SK-N-SH (cell line): Measurements from ENCODE around the gene CREB5. TPM values are rescaled to one million over a fixed set of nuclear protein-coding genes. Genes with fewer than 3 reads are reported as not detected.

Source experiments
- CTCF ChIA-PET: fragments of 300-600, 350-600 bp; formaldehyde crosslinking; extraction: SDS; loops from one replicate; lab custom pipeline; 2021; lab: Yijun Ruan, JAX
- POLR2A ChIA-PET: fragments of 350-600 bp; sonication (Branson Sonifier 250); formaldehyde crosslinking; extraction: SDS; loops from one replicate; lab custom pipeline; 2020; ENCODE audit warnings: antibody characterized with exemption, inconsistent platforms; lab: Yijun Ruan, JAX
- DNase-seq: peaks from one replicate; pipeline ENCODE4 v3.0.0; 2012
- H2AFZ ChIP-seq: fragments of 200-600 bp; sonication (generic); 2 replicates; pipeline ENCODE4 v1.8.1; 2016; ENCODE audit warnings: antibody characterized with exemption, mild to moderate bottlenecking, low read depth
- H3F3A ChIP-seq: fragments of 200-600 bp; sonication (generic); replicated peaks from 2 replicates; pipeline ENCODE3; 2016; ENCODE audit warnings: antibody characterized with exemption, mild to moderate bottlenecking; ENCODE audit not compliant: insufficient read depth
- H3K27ac ChIP-seq, 2 experiments: fragments of 200-500 bp in 1 of 2; fragments of 200-600 bp in 1 of 2; sonication (Bioruptor generic) in 1 of 2; sonication (generic), shearing (Covaris generic) in 1 of 2; 2 replicates each; pipeline versions ENCODE4 v1.5.1 to v1.6.1; 2014 to 2016; ENCODE audit warnings: low read depth in 2 of 2, inconsistent platforms in 1 of 2, low read length in 1 of 2, mild to moderate bottlenecking in 1 of 2, mixed read lengths in 1 of 2
- H3K27me3 ChIP-seq: fragments of 200-600 bp; sonication (generic), shearing (Covaris generic); 2 replicates; pipeline ENCODE4 v1.6.1; 2016; ENCODE audit warnings: mixed run types; ENCODE audit not compliant: insufficient read depth
- H3K36me3 ChIP-seq, 2 experiments: fragments of 200-500 bp in 1 of 2; fragments of 200-600 bp in 1 of 2; sonication (Bioruptor generic) in 1 of 2; sonication (generic) in 1 of 2; replicated peaks in 1 of 2; 2 replicates each; pipeline versions ENCODE3 to v1.5.1; 2014 to 2016; ENCODE audit warnings: low read length in 1 of 2, mild to moderate bottlenecking in 1 of 2; ENCODE audit not compliant: insufficient read depth in 2 of 2, control insufficient read depth in 1 of 2
- H3K4me1 ChIP-seq, 2 experiments: fragments of 200-500 bp in 1 of 2; fragments of 200-600 bp in 1 of 2; sonication (Bioruptor generic) in 1 of 2; sonication (generic), shearing (Covaris generic) in 1 of 2; 2 replicates each; pipeline versions ENCODE4 v1.5.1 to v1.6.1; 2014 to 2016; ENCODE audit warnings: low read depth in 1 of 2, low read length in 1 of 2, mixed run types in 1 of 2; ENCODE audit not compliant: insufficient read depth in 2 of 2, control insufficient read depth in 1 of 2
- H3K4me2 ChIP-seq: fragments of 200-600 bp; sonication (generic), shearing (Covaris generic); 2 replicates; pipeline ENCODE4 v1.6.1; 2017; ENCODE audit warnings: mixed run types
- H3K4me3 ChIP-seq, 2 experiments: fragments of 200-500 bp in 1 of 2; fragments of 200-600 bp in 1 of 2; sonication (Bioruptor generic) in 1 of 2; sonication (generic), shearing (Covaris generic) in 1 of 2; 2 replicates each; pipeline versions ENCODE4 v1.5.1 to v1.8.1; 2014 to 2016; ENCODE audit warnings: low read depth in 2 of 2, inconsistent platforms in 1 of 2, low read length in 1 of 2, mild to moderate bottlenecking in 1 of 2, mixed read lengths in 1 of 2, moderate library complexity in 1 of 2
- H3K79me2 ChIP-seq: fragments of 200-600 bp; sonication (generic); 2 replicates; pipeline ENCODE4 v1.8.1; 2017; ENCODE audit warnings: mild to moderate bottlenecking; ENCODE audit not compliant: insufficient read depth
- H3K9ac ChIP-seq: fragments of 200-600 bp; sonication (generic); 2 replicates; pipeline ENCODE4 v1.6.1; 2017; ENCODE audit warnings: mixed run types
- H3K9me2 ChIP-seq: fragments of 200-600 bp; sonication (generic); 2 replicates; pipeline ENCODE4 v1.6.1; 2017; ENCODE audit warnings: mixed run types
- H3K9me3 ChIP-seq: fragments of 200-600 bp; sonication (generic); 2 replicates; pipeline ENCODE4 v1.6.1; 2017; ENCODE audit warnings: mixed run types, mild to moderate bottlenecking, moderate library complexity
- H4K20me1 ChIP-seq: fragments of 200-600 bp; sonication (generic); 2 replicates; pipeline ENCODE4 v1.6.1; 2017; ENCODE audit warnings: mild to moderate bottlenecking, mixed run types; ENCODE audit not compliant: insufficient read depth
- CHD2 ChIP-seq: fragments of 150-350 bp; IDR thresholded peaks from 2 replicates; pipeline ENCODE4 v1.6.1; 2018; ENCODE audit warnings: low read length; ENCODE audit not compliant: partially characterized antibody
- ELF1 ChIP-seq: IDR thresholded peaks from 2 replicates; pipeline ENCODE4 v1.4.0; 2012
- EP300 ChIP-seq, 2 experiments: IDR thresholded peaks; 2 replicates each; pipeline versions ENCODE4 v1.4.0 to v1.6.1; 2012; ENCODE audit warnings: borderline replicate concordance in 1 of 2, low read depth in 1 of 2, low read length in 1 of 2
- EZH2phosphoT487 ChIP-seq: fragments of 200-600 bp; sonication (generic); IDR thresholded peaks from 2 replicates; pipeline ENCODE4 v1.6.1; 2017; ENCODE audit warnings: low read depth, mixed run types, mild to moderate bottlenecking, antibody characterized with exemption, moderate library complexity, borderline replicate concordance
- FOSL2 ChIP-seq: IDR thresholded peaks from 2 replicates; pipeline ENCODE4 v1.4.0; 2012; ENCODE audit warnings: low read depth, mild to moderate bottlenecking, moderate library complexity, borderline replicate concordance
- FOXJ3 ChIP-seq: sonication (generic); formaldehyde crosslinking; IDR thresholded peaks from 2 replicates; pipeline ENCODE4 v1.5.1; 2020; ENCODE audit warnings: mild to moderate bottlenecking, missing genetic modification reagents
- FOXM1 ChIP-seq: IDR thresholded peaks from 2 replicates; pipeline ENCODE4 v1.4.0; 2012; ENCODE audit warnings: low read depth, mild to moderate bottlenecking
- GABPA ChIP-seq: IDR thresholded peaks from 2 replicates; pipeline ENCODE4 v1.4.0; 2012; ENCODE audit warnings: low read depth, mild to moderate bottlenecking
- GATA2 ChIP-seq: sonication (generic); formaldehyde crosslinking; IDR thresholded peaks from 2 replicates; pipeline ENCODE4 v1.5.0; 2020; ENCODE audit warnings: mild to moderate bottlenecking, missing genetic modification reagents
- RCOR1 ChIP-seq: fragments of 150-350 bp; IDR thresholded peaks from 2 replicates; pipeline ENCODE4 v1.6.1; 2017; ENCODE audit warnings: antibody characterized with exemption, low read length
- SIN3A ChIP-seq: IDR thresholded peaks from 2 replicates; pipeline ENCODE4 v1.6.1; 2012; ENCODE audit warnings: low read depth, mild to moderate bottlenecking, low read length, moderate library complexity, borderline replicate concordance
- TAF1 ChIP-seq: IDR thresholded peaks from 2 replicates; pipeline ENCODE4 v1.6.1; 2012; ENCODE audit warnings: low read depth, mild to moderate bottlenecking, low read length, moderate library complexity, borderline replicate concordance
- TCF12 ChIP-seq: IDR thresholded peaks from 2 replicates; pipeline ENCODE4 v1.4.0; 2012
- TEAD4 ChIP-seq: IDR thresholded peaks from 2 replicates; pipeline ENCODE4 v1.4.0; 2012; ENCODE audit warnings: mild to moderate bottlenecking, borderline replicate concordance; ENCODE audit not compliant: insufficient read depth
- YY1 ChIP-seq: IDR thresholded peaks from 2 replicates; pipeline ENCODE4 v1.4.0; 2012; ENCODE audit warnings: low read depth, mild to moderate bottlenecking
- WGBS: methylation state at CpG from one replicate; pipeline ENCODE4 v1.1.6; 2017; ENCODE audit warnings: low lambda C conversion rate; 5-methylcytosine and 5-hydroxymethylcytosine counted together
- polyA plus RNA-seq, 3 experiments: library from polyadenylated mRNA; depleted of rRNA; stranded (reverse); fragments of >200 nt; gene quantifications; 2 replicates each; pipeline ENCODE4 v1.2.3, GENCODE V29; 2012
- TF ChIP-seq, protein P1 (sequence below): fragments of 150-350 bp; IDR thresholded peaks from 2 replicates; pipeline ENCODE4 v1.6.1; 2016; ENCODE audit warnings: mild to moderate bottlenecking, low read depth, low read length
- TF ChIP-seq, protein P2 (sequence below): fragments of 150-350 bp; IDR thresholded peaks from 2 replicates; pipeline ENCODE4 v1.6.1; 2017; ENCODE audit warnings: antibody characterized with exemption, low read length, low read depth, borderline replicate concordance
- TF ChIP-seq, protein P3 (sequence below): IDR thresholded peaks from 2 replicates; pipeline ENCODE4 v1.4.0; 2012; ENCODE audit warnings: low read depth

CREB5 gene
- polyA plus RNA-seq, 1 of the 3 experiments (the other 2 are of a cell fraction) = 19.3 TPM

DNA sequence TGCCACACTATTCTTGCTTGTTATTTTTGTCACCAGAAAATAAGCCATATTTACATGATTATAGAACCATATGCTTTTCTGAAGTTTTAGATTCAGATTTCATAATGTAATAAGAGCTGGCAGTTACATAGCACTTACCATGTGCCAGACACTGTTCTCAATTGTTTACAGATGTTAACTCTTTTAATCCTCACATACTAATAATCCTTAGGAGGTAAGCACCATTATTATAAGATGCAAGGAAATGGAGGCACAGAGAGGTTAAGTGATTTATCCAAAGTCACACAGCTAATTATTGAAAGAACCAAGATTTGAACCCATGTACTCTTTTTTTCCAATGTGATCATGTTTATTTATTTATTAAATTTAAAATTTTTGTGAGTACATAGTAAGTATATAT is 57.2 kb downstream of the CREB5 start:
- Histone ChIP-seq H3K4me2 (no peak overlapping the region), H3K27ac (no peak overlapping the region), H2AFZ (no peak overlapping the region), H3K79me2 (no peaks in the 10 kb centered on the region)
- ChIA-PET POLR2A (no interaction called here), CTCF (interaction anchor here (0.9 to 2.2 kb wide), 3 partner anchors 11 to 170 kb away, joined by 3 to 7 read pairs (median 4); no protein-coding TSS in a partner anchor)
- TF ChIP-seq YY1 (no peak), GABPA (no peak), EZH2phosphoT487 (no peak), ELF1 (no peak), TAF1 (no peak), CHD2 (peak; percentile 64), EP300 (IDR thresholded peaks at IDR 0.05; ENCODE audit: borderline replicate concordance in 1 of 2, low read depth in 1 of 2, low read length in 1 of 2) (peak in 1 of 2 experiments; percentile 80; a peak in 2 of 4 replicates), RCOR1 (peak; percentile 84)
- TF ChIP-seq, all 33 proteins: peak for 3
- Histone ChIP-seq H3K27me3 (no peaks in the 10 kb centered on the region), H3K9me3 (no peaks in the 10 kb centered on the region), H3K4me1 (no peaks in the 10 kb centered on the region; a peak in 1 of 4 replicates), H3K9ac (no peak overlapping the region), H3F3A (no peaks in the 10 kb centered on the region), H3K36me3 (no peaks in the 10 kb centered on the region), H3K9me2 (no peaks in the 10 kb centered on the region), H4K20me1 (no peaks in the 10 kb centered on the region), H3K4me3 (no peak overlapping the region)
- no peak for DNase-seq

DNA sequence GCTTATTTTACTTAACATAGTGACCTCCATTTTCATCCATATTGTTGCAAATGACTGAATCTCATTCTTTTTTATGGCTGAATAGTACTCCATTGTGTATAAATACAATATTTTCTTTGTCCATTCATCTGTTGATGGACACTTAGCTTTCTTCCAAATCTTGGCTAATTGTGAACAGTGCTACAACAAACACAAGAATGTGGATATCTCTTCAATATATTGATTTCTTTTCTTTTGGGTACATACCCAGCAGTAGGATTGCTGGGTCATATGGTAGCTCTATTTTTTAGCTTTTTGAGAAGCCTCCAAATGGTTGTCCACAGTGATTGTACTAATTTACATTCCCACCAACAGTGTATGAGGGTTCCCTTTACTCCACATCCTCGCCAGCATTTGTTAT is 58.0 kb downstream of the CREB5 start:
- Histone ChIP-seq H3K4me2 (no peak overlapping the region), H3K4me1 (no peaks in the 10 kb centered on the region; a peak in 1 of 4 replicates), H3K9me2 (no peaks in the 10 kb centered on the region), H4K20me1 (no peaks in the 10 kb centered on the region), H2AFZ (no peak overlapping the region), H3K36me3 (no peaks in the 10 kb centered on the region), H3K27me3 (no peaks in the 10 kb centered on the region), H3K4me3 (no peak overlapping the region), H3K79me2 (no peaks in the 10 kb centered on the region), H3F3A (no peaks in the 10 kb centered on the region), H3K9me3 (no peaks in the 10 kb centered on the region), H3K9ac (no peak overlapping the region), H3K27ac (no peak overlapping the region)
- no peak for DNase-seq
- TF ChIP-seq, protein P1, sequence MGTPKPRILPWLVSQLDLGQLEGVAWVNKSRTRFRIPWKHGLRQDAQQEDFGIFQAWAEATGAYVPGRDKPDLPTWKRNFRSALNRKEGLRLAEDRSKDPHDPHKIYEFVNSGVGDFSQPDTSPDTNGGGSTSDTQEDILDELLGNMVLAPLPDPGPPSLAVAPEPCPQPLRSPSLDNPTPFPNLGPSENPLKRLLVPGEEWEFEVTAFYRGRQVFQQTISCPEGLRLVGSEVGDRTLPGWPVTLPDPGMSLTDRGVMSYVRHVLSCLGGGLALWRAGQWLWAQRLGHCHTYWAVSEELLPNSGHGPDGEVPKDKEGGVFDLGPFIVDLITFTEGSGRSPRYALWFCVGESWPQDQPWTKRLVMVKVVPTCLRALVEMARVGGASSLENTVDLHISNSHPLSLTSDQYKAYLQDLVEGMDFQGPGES = no peak
- TF ChIP-seq GABPA = no peak
- no peak for TF ChIP-seq EZH2phosphoT487
- ChIA-PET CTCF (interaction anchor here (0.7 to 1.1 kb wide), 4 partner anchors 16 to 392 kb away, joined by 3 read pairs; no protein-coding TSS in a partner anchor), POLR2A (no interaction called here)
- 49% methylated on average over 1 of the region's 1 CpG for WGBS

DNA sequence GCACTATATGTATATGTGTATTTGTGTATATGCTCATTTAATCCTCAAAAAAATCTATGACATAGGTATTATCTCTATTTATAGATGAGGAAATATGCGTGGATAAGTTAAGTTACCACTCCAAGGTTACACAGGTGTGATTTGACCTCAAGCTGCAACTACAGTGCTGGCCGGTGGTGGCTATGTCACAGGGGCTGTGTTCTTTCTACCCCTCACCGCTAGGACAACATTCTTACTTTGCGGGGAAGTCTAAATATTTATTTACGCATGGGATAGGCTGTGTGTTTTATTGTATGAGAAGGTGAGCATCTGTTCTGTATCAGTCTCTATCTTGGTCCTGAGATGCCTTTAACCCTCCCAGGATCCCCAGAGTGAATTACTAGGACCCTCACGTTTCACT is 60.0 kb downstream of the CREB5 start:
- no peak for DNase-seq
- CTCF ChIA-PET = interaction anchor here (0.6 kb wide), 1 partner anchor 9 kb away, joined by 3 read pairs; no protein-coding TSS in a partner anchor
- H3K4me2 ChIP-seq = no peak overlapping the region
- H3K9ac ChIP-seq = no peak overlapping the region
- no peaks in the 10 kb centered on the region for H3F3A ChIP-seq
- H3K36me3 ChIP-seq = no peaks in the 10 kb centered on the region
- no peak overlapping the region for H3K27ac ChIP-seq
- POLR2A ChIA-PET = no interaction called here
- H3K9me3 ChIP-seq = no peaks in the 10 kb centered on the region
- H2AFZ ChIP-seq = no peak overlapping the region
- WGBS = 52% methylated on average over 6 of the region's 6 CpGs
- H3K4me3 ChIP-seq = no peak overlapping the region
- no peaks in the 10 kb centered on the region for H3K9me2 ChIP-seq
- no peaks in the 10 kb centered on the region for H4K20me1 ChIP-seq
- H3K4me1 ChIP-seq = peaks cover 0 to 5% of the 10 kb centered on the region in 2 experiments; a peak in 1 of 4 replicates
- no peaks in the 10 kb centered on the region for H3K79me2 ChIP-seq
- no peak for TF ChIP-seq TCF12
- TF ChIP-seq TAF1 = no peak
- no peak for TF ChIP-seq FOXM1
- TF ChIP-seq FOXJ3 (CRISPR knock-in tag) = no peak
- TF ChIP-seq, protein P2, sequence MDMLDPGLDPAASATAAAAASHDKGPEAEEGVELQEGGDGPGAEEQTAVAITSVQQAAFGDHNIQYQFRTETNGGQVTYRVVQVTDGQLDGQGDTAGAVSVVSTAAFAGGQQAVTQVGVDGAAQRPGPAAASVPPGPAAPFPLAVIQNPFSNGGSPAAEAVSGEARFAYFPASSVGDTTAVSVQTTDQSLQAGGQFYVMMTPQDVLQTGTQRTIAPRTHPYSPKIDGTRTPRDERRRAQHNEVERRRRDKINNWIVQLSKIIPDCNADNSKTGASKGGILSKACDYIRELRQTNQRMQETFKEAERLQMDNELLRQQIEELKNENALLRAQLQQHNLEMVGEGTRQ = no peak
- no peak for TF ChIP-seq YY1
- no peak for TF ChIP-seq SIN3A
- no peak for TF ChIP-seq EZH2phosphoT487
- no peak for TF ChIP-seq FOSL2
- TF ChIP-seq GATA2 = no peak
- TF ChIP-seq CHD2 = no peak
- TF ChIP-seq GABPA = no peak
- TF ChIP-seq TEAD4 = no peak
- TF ChIP-seq, protein P3, sequence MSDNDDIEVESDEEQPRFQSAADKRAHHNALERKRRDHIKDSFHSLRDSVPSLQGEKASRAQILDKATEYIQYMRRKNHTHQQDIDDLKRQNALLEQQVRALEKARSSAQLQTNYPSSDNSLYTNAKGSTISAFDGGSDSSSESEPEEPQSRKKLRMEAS = no peak
- no peaks in the 10 kb centered on the region for H3K27me3 ChIP-seq
